HEK293 (cell line): ENCODE measurements around the gene SAMD4A.

Experiments used
- REST ChIP-seq: fragments of 450-650 bp; formaldehyde crosslinking; IDR thresholded peaks from 2 replicates; pipeline ENCODE4 v1.5.1; 2016; ENCODE audit warnings: missing biosample characterization, missing genetic modification characterization
- ZEB2 ChIP-seq: fragments of 450-650 bp; formaldehyde crosslinking; IDR thresholded peaks from 2 replicates; pipeline ENCODE4 v1.5.1; 2016; ENCODE audit warnings: missing biosample characterization, missing genetic modification characterization
- TF ChIP-seq, protein P1 (sequence below): fragments of 450-650 bp; formaldehyde crosslinking; IDR thresholded peaks from 2 replicates; pipeline ENCODE4 v1.5.1; 2016; ENCODE audit warnings: missing biosample characterization, missing genetic modification characterization

DNA sequence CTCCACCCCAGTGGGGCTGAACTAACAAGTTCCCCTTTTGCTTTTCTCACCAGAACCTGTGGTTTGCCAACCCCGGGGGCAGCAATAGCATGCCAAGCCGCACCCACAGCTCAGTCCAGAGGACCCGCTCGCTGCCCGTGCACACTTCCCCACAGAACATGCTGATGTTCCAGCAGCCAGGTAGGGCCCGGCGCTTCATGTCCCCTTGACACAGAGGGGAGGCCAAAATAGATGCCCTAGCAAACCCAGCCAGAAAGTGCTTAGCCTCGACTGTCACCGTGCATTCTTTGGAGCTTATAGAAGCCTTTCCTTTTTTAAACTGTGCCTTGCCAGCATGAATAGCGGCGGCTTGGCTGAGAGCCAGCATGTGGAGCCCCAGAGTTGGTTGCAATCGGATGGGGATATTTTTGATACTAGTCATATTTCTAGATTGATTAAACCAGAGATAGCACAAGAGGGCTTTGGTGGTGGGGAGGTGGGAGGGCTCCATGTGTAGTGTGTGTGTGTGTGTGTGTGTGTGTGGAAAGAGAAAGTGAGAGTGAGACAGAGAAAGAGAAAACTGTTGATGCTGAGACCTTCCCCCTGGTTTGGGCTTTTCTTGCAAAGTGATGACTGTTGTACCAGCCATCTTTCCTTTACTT, 209.6 kb downstream of the SAMD4A start:
- no peak for TF ChIP-seq ZEB2
- TF ChIP-seq, protein P1, sequence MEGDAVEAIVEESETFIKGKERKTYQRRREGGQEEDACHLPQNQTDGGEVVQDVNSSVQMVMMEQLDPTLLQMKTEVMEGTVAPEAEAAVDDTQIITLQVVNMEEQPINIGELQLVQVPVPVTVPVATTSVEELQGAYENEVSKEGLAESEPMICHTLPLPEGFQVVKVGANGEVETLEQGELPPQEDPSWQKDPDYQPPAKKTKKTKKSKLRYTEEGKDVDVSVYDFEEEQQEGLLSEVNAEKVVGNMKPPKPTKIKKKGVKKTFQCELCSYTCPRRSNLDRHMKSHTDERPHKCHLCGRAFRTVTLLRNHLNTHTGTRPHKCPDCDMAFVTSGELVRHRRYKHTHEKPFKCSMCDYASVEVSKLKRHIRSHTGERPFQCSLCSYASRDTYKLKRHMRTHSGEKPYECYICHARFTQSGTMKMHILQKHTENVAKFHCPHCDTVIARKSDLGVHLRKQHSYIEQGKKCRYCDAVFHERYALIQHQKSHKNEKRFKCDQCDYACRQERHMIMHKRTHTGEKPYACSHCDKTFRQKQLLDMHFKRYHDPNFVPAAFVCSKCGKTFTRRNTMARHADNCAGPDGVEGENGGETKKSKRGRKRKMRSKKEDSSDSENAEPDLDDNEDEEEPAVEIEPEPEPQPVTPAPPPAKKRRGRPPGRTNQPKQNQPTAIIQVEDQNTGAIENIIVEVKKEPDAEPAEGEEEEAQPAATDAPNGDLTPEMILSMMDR = no peak
- no peak for TF ChIP-seq REST (tag by site-specific recombination)
